ENCODE data around the gene CAMK2A.

DNA sequence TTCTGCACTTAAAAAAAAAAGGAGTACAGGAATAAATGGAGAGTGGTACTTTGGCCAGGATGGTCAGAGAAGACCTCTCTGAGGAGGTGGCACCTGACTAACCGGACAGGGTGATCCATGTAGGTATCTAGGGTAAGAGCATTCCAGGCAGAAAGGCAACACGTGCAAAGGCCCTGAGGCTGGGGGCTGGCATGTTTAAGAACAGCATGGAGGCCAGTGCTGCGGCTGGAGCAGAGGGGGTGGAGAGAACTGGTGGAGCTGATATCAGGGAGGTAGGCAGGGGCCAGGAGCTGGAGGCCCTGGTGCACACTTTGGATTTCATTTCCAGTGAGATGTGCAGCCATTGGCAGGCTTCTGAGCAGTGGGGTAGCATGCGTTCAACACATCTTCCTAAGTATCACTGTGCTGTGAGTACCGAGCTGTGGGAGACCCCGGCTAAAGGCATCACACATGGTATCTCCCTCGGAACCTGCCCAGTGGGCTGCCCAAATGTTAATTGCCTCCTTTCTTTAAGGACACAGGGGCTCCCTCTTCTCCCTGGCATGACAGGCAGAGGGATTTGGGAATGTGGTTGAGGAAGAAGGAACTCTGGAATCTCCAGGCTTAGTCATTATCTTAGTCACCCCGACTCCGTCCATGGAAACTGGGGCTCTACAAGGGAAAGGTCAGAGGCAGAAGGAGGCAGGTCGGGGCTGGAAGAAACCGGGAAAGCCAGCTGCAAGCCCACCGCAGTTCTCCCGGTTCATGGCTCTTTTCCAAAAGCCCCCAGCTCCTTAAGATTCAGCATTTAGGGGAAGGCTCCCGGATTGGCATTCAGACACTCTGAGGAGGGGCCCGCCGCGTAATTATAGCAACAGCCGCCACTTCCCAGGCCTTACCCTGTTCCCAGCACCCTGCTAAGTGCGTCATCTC lies 81.1 kb downstream of the CAMK2A start:
- TF ChIP-seq POLR2AphosphoS5 (IDR thresholded peaks at IDR 0.05): no peak
- no peak for TF ChIP-seq CTCF (IDR thresholded peaks at IDR 0.05)
- TF ChIP-seq POLR2A (IDR thresholded peaks at IDR 0.05): no peak

All from transverse colon (tissue), 4 donors.